HG02642 (cell line): Measurements from ENCODE around the gene FAM200B.

ENCODE experiments used
- ATAC-seq: cut with Tn5 transposase; IDR thresholded peaks from one replicate; pipeline ENCODE4 v1.9.1; 2021; ENCODE audit warnings: mild to moderate bottlenecking; ENCODE audit not compliant: unreplicated experiment, poor library complexity

Gene FAM200B

DNA sequence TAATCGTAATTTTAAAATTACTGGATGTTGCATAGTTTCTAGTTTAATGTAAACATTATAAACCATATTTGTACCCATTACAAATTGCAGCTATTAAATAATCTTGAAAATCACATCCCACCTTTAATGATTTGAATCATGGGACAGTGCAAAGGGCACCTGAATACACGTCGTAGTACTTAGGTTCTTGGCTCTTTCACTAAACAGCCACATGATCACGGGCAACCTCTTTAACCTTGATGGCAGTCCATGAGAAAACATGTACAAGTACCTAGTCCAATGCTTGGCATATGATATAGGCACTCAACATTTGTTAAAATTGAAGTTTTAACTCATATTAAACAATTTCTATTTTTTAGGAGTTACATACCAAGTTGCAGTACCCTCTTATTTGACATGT, 14.6 kb upstream of the FAM200B start:
- no peak for ATAC-seq

DNA sequence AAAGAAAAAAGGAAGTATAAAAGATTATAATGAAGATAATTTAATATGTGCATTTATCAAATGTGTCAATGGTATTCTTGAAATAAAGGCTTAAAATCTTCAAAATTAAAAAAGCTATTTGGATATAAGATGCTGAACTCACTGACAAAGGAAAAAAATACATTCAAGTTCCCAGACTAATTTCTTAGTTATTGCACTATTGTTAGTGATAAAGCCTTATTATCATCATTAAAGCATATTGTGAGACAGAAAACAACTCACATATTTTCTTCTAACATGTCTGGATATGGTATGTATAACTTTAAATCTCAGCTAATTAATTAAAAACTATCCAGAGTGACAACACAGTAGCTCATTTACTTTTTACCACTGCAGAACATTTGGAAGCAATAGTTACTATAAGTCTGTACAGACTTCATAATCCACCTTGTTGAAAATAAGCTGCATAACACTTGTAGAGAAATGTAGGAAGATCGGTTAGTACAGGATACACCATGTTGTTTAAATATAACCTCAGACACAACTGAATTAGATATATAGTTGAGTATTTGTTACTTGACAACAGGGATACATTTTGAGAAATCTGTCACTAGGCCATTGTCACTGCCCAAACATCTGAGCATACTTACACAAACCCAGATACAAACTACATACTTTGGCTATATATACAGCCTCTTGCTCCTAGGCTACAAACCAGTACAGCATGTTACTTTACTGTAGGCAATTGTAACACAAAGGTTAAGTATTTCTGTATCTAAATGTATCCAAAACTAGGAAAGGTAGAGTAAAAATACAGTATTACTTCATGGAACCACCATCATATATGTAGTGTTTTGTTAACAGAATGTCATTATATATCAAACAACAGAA, 12.8 kb upstream of the FAM200B start:
- ATAC-seq, result no peak

DNA sequence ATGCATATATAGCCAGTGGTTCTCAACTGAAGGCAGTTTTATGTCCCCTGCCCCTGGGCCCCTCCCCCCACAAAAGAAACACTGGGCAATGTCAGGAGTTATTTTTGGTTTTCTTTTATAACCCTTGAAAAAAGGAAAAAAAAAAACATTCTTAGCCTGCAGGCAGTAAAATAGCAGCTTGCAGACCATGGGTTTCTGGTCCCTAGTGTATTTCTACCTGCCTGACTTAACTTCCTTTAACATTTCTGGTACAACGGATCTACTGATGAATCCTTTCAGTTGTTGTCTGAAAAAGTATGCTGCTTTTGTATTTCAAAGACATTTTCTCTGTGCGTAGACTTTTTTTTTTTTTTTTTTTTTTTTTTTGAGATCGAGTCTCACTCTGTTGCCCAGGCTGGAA, 11.1 kb upstream of the FAM200B start:
- ATAC-seq, result no peak

DNA sequence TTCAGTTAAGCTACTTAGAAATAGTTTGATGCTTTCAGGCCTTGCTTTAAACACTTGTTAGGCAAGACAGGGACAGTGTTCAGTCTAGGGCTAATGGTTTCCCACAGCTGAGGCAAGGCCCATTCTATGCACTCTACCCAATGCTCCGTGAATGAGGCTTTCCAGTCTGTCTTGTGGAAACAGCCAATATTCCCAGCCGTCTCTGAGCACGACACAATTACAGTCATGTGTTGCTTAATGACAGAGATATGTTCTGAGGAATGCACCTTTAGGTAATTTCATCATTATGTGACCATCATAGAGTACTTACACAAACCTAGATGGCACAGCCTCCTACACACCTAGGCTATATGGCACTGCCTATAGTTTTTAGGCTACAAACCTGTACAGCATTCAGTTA, 9.5 kb upstream of the FAM200B start:
- no peak for ATAC-seq

DNA sequence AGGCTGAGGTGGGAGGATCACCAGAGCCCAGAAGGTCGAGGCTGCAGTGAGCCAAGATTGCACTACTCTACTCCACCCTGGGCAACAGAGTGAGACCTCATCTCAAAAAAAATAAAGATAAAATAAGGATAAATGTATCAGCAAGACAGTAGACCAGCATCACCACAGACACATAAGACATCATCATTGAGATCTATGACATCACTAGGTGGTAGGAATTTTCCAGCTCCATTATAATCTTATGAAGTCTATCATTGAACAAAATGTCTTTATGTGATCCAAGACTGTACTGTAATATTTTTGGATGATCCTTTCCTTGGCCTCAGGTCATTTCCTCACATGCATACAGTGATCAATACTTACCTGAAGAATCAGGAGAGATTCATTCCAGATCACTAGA, 8.3 kb upstream of the FAM200B start:
- ATAC-seq, result no peak

DNA sequence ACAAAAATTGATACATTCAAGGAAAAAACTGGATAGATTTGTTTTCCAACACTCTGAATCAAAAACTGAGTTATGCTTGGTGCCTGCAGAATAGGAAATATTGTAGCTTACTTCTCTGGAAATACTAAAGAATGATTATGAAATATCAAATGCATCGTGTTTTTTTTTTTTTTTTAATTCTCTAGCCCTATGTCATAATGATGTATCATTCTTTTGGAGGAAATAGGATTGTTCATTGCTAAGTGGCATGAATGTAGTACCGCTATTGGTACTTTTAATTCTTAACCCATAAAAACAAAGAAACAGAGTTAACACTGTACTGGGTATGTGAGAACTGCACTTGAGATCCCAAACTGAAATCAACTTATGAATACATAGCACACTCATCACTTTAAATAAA, 7.6 kb upstream of the FAM200B start:
- ATAC-seq, result no peak

DNA sequence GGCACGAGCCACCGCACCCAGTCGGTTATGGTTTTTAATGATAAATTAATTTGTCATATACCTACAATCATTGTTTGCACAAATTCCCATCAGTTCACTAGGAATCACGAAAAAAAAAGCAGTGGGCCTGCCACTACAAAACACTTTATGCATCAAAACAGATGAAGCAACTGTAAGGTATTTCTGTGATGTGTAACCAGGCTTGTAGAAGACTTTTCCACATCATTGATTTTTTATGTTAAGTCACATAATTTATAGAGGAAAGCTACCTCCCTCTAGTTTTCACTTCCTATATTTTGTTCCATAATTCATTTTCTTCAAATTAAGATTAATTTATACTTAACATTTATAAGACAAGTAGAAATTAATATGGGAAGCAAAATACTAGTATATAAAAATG, 6.7 kb upstream of the FAM200B start:
- ATAC-seq, result no peak

DNA sequence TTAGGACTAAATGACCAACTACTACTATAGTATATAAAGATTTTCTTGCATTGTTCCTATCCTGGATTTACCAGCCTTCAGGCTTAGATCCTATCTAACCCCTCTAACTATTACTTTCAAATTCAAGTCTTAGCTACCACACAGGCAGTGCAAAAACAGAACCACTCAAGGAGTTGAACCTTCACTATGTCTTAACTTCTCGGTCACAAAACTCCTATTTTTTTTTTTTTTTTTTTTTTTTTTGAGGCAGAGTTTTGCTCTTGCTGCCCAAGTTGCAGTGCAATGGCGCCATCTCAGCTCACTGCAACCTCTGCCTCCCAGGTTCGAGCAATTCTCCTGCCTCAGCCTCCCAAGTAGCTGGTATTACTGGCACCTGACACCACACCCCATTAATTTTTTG, 6.3 kb upstream of the FAM200B start:
- ATAC-seq, result no peak

DNA sequence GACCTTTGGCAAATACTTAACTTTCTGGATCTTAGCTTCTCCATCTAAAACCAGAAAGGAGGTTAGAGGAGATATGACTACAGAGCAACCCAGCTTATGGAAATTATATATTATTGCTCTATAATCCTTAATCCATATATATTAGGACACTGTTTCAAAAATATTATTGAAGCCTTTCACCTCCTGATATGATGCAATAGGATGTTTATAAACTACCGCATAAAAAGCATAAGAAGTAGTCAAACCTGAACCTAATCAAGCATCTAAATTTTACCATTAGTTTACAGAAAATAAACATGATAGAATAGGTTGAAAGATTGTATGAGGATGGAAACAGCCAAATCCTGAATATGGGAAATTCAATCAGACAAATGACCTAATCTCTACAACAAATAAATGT, 5.6 kb upstream of the FAM200B start:
- no peak for ATAC-seq

DNA sequence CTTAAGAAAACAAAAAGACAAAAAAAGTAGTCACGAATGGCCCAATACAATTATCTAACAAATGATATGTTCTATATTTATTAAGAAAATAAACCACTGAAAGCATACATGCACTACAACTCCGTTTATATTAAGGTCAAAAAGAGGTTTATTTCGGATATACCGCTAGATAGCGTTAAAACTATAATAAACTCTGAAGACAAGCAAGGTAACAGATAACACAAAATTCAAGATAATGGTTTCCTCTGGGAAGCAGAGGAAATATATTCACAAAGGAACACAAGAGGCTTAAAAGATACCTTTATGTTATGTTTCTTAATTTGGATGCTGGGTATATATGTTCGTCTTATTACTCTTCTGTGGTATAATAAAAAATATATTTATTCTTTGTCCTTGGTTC, 4.7 kb upstream of the FAM200B start:
- no peak for ATAC-seq

DNA sequence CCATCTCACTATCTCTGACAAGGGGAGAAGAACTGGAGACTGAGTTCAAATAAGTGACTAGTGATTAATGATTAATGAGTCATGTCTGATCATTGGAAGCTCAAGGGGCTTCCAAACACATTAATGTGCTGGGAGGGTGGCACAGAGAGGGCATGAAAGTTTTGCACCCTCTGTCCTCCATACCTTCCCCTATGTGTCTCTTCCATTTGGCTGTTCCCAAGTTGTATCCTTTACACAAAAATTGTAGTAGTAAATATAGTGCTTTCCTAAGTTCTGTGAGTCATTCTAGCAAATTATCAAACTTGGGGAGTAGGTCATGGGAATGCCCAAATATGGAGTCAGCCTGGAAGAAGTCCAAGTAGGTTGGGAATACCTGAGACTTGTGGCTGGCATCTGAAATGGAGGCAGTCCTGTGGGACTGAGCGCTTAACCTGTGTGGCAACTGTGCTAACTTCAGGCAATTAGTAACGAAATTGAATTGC, 4.1 kb upstream of the FAM200B start:
- no peak for ATAC-seq

DNA sequence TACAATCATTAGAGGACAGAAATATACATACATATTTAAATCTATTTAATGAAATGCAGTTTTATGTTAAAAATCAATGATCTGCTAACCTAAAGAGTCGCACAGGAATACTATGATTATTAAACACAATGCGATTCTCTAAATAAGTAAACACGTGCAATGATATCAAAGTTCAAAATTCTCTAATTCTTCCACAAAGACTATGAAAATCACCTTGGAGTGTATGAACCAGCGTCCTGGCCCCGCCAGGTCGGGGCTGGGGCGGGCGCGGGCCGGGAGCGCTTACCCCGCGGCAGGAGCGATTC, 608 bp upstream of the FAM200B start:
- no peak for ATAC-seq

DNA sequence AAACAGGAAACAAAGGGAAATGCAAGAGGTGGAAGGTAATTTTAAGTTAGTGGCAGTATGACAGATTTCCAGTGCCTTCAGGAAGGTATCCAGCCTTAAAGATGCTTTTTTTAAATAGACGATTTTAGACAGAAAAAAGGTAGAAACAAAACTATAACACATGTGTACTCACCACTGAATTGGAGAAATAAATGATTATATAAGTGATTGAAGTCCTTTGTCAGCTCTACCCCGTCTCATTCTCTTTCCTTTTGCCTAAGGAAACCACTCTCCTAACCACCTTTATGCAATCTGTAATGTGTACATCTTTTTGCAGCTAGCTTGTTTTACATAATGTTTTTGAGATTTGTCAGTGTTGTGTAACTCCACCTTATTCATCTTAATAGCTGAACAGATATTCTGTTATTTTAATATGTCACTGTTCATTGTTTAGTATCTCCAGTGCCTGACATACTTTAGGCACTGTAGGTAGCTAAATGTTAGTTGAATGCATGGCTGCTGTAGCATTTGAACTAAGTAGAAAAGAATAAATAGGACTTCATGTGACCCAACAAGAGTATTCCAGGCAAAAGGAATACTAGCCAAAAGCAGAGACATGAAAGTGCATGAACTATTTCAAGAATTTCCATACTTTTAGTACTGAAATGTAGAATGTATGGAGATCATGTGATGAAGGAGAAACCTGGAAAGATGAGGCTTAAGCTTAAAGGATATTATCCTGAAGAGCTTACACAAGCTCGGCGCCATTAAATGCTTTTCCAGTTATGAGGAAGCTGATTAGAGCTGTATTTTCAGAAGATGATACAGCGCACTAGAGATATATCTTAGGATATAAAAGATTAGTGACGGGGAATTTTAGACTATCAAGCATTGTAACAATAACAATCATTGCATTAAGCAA, 865 bp downstream of the FAM200B start:
- ATAC-seq, result no peak

DNA sequence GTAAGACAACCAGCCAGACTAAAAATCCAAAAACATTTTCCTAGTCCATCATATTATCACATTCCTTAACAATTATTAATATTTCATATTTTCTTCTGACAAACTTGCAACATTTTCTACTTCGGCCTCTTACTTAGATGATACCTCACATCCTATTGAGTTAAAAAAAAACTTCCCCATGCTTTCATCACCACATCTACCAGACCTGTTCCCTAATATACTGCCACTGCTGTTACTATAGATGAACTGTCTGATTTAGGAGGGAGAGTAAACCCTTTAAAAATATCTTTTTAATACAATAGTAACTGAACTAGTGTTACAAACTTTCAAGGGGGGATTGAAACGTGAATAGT, 1.5 kb downstream of the FAM200B start:
- ATAC-seq, result no peak

DNA sequence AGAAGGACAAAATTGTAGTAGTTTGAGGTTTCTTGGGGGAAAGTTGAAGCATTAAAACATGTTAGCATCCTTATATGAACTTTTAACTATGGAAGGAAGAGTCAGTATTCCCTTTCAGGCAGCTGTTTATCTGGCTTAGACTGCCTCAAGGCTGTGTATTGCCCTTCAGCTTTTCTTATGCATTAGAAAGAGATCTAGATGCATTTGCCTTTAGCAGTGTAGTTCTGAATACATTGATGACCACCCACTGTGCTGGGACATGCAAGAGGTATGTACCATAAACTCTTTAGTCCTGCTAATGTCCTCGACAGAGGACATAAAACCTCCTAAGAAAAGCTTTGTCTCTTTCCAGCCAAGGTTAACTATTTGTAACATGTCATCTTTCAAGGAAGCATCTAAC, 2.9 kb downstream of the FAM200B start:
- ATAC-seq, result no peak

DNA sequence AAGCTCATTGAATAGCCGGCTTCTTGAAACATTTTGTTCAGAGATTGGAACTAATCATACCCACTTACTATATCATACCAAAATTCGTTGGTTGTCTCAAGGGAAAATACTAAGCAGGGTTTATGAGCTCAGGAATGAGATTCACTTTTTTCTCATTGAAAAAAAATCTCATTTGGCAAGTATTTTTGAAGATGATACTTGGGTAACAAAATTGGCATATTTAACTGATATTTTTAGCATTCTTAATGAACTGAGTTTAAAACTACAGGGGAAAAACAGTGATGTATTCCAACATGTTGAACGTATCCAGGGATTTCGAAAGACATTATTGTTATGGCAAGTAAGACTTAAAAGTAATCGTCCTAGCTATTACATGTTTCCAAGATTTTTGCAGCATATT, 6.4 kb downstream of the FAM200B start:
- ATAC-seq, result no peak

DNA sequence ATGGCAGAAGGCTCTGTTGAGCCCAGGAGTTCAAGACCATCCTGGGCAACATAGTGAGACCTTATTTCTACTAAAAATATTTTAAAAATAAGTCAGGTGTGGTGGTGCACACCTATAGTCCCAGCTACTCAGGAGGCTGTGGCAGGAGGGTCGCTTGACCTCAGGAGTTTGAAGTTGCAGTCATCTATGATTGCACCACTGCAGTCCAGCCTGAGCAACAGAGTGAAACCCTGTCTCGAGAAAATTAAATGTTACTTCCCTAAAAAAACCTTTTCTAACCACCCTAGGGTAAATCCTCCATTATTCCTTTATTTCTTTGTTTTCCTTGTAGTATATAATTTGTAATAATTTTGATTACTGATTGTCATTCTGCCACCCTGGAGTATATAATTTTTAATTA, 7.9 kb downstream of the FAM200B start:
- ATAC-seq, result no peak

DNA sequence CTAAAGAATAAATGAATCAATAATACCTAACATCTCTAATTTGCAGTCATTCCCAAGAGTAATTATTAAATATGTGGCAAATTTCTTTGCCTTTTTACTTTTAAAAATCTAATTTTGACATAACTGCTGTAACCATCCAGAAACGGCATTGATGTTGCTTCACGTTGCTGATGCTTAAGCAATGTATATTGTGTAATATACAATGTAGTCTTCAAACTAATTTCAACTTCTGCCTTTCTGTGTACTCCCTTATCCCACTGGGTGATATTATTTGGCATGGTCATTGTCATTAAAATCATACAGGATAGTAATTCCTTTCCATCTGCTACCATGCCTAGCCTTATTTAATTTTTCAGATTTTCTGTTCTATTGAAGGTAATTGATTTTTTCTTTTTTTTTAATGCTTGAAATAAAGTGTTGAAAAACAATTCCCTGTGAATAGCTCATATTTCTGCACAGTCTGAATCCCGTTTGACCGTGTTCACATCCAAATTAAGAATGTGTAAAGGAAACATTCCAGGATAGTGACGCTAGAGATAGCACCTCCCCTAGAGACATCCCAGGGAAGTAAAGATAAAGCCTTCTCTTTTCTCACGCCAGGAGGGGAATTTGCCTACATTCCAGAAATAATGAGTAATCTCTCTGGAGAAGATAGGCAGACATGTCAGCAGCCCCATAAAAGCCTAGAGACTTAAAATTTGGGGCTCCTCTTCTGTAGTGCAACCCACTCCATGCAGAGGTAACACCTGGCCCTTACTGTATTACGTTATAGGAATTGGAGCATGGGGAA, 8.6 kb downstream of the FAM200B start:
- no peak for ATAC-seq

DNA sequence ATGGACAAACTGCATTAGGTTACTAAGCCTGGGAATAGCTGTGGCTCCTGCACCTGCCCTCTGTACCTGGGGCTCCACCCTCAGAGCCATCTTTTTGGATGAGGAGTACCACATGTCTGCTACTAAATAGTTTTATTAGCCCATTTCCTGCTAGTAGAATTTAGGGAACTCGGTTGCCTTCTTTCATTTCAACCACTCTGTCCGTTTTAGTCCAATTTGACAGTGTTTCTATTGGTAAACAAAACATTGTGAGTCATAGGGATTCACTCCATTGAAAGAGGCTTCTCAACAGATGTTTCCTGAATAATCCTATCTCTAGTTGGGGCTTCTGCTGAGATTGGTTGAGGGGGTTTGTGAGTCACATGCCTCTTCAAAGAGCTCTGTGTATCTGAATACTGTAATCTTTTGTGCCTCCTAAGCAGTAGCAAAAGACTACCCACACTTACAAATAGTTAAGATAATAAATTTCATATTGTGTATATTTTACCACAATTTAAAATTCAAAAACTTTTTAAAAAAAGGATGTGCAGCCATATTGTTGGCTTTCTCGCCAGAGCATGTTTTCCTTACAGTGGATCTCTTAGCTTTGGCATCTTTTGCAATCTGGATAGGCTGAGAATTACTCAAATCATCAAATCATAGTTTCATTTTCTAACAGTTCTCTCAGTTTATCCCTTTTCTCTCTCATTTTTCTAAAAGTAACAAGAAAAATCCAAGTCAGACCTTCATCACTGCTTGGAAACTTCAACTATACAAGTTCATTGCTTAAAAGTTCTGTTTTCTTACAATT, 9.9 kb downstream of the FAM200B start:
- ATAC-seq, result no peak

DNA sequence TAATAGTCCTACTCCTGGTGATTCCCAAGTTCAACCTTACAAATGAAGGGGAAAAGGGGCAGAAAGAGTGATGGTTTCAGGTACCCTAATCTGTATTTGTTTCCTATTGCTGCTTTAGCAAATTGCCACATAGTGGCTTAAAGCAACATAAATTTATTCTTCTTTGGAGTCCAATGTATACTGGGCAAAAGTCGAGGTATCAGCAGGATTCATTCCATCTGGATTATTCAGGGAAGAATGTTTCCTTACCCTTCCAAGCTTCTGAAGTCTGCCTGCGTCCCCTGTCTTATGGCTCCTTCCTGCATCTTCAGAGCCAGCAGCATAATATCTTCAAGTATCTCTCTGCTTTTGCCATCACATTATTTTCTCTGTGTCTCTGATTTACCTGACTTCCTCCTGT, 11.0 kb downstream of the FAM200B start:
- no peak for ATAC-seq
